Measurements from ENCODE around the gene GIGYF1.

Gene GIGYF1

DNA sequence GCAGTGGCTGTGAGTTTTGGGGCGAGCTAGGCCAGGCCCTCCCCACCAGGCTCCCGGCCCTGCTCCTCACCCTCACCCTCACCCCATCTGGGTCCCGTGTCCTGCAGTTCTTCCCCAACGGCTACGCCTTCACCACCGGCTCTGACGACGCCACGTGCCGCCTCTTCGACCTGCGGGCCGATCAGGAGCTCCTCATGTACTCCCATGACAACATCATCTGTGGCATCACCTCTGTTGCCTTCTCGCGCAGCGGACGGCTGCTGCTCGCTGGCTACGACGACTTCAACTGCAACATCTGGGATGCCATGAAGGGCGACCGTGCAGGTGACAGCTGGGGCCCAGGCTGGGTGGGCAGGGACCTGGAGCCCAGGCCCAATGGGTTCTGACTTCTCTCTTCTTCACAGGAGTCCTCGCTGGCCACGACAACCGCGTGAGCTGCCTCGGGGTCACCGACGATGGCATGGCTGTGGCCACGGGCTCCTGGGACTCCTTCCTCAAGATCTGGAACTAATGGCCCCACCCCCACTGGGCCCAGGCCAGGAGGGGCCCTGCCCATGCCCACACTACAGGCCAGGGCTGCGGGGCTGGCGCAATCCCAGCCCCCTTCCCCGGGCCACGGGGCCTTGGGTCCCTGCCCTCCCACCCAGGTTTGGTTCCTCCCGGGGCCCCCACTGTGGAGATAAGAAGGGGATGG, 15.6 kb downstream of the GIGYF1 start:
- TF ChIP-seq, protein P1, sequence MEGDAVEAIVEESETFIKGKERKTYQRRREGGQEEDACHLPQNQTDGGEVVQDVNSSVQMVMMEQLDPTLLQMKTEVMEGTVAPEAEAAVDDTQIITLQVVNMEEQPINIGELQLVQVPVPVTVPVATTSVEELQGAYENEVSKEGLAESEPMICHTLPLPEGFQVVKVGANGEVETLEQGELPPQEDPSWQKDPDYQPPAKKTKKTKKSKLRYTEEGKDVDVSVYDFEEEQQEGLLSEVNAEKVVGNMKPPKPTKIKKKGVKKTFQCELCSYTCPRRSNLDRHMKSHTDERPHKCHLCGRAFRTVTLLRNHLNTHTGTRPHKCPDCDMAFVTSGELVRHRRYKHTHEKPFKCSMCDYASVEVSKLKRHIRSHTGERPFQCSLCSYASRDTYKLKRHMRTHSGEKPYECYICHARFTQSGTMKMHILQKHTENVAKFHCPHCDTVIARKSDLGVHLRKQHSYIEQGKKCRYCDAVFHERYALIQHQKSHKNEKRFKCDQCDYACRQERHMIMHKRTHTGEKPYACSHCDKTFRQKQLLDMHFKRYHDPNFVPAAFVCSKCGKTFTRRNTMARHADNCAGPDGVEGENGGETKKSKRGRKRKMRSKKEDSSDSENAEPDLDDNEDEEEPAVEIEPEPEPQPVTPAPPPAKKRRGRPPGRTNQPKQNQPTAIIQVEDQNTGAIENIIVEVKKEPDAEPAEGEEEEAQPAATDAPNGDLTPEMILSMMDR (conservative IDR thresholded peaks at IDR 0.05; ENCODE audit: low read depth), result no peak
- CTCF ChIA-PET, result interaction anchor here (0.7 to 0.8 kb wide), 3 partner anchors 11 to 49 kb away, joined by 3 to 4 read pairs (median 4); no protein-coding TSS in a partner anchor
- peak overlapping the region; percentile 92 for H3K27ac ChIP-seq
- DNase-seq (ENCODE audit: low spot score), result no peak
- POLR2A ChIA-PET (ENCODE audit: low non-redundant PET), result interaction anchor here (1.1 kb wide), 1 partner anchor 211 kb away, joined by 3 read pairs; the partner anchor contains the start of gene UFSP1

DNA sequence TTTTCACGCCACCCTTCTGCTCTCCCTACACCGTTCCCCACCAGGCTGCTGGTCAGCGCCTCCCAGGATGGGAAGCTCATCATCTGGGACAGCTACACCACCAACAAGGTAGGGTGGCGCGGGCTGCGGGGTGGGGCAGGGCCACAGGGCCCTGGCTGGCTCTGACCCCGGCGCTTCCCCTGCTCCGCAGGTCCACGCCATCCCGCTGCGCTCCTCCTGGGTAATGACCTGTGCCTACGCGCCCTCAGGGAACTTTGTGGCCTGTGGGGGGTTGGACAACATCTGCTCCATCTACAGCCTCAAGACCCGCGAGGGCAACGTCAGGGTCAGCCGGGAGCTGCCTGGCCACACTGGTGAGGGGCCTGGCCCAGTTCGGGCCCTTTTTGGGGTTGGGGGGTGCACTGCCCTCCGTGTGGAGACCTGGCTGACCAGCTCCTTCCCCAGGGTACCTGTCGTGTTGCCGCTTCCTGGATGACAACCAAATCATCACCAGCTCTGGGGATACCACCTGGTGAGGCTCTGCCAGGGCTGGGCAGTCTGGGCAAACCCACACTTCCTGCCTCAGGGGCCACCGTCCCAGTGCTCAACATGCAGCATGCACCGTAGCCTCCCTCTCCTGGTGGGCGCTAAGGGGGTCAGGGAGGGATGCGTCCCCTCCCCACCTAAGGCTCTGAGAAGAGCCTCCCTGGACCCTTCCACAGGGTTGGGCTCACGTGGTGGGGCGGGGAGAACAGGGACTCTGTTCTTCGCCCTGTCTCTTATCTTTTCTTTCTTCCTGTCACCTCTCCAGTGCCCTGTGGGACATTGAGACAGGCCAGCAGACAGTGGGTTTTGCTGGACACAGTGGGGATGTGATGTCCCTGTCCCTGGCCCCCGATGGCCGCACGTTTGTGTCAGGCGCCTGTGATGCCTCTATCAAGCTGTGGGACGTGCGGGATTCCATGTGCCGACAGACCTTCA, 16.5 kb downstream of the GIGYF1 start:
- ChIA-PET POLR2A (ENCODE audit: low non-redundant PET) (no interaction called here), CTCF (interaction anchor here (0.5 to 0.8 kb wide), 3 partner anchors 12 to 63 kb away, joined by 3 to 5 read pairs (median 4); no protein-coding TSS in a partner anchor)
- TF ChIP-seq, protein P1 (conservative IDR thresholded peaks at IDR 0.05; ENCODE audit: low read depth), result no peak
- no peak for DNase-seq (ENCODE audit: low spot score)
- peak overlapping the region; percentile 92 for H3K27ac ChIP-seq

DNA sequence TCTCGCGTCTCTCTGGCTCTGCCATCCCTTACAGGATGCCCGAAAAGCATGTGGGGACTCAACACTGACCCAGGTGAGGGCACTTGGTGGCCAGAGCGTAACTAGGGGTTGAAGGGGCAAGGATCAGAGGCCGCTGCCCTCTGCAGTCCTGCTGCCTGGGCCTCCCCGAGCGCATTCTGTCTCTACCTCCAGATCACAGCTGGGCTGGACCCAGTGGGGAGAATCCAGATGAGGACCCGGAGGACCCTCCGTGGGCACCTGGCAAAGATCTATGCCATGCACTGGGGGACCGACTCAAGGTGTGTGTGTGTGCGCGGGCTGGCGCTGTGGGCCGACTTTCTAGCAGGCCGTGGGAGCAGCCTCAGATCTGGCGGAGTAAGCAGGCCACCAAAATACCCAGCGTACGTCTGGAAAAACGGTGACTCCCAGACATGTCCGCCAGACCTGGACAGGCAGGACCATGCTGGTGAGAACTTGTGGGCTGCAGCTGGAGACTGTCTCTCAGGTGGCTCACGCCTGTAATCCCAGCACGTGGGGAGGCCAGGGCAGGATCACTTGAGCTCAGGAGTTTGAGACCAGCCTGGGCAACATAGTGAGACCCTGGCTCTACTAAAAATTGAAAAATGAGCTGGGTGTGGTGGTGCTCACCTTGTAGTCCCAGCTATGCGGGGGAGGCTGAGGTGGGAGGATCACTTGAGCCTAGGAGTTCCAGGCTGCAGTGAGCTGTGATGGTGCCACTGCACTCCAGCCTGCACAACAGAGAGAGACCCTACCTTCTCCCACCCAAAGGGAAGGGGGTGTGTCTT, 17.3 kb downstream of the GIGYF1 start:
- ChIA-PET CTCF (interaction anchor here (0.5 kb wide), 1 partner anchor 62 kb away, joined by 5 read pairs; no protein-coding TSS in a partner anchor), POLR2A (ENCODE audit: low non-redundant PET) (no interaction called here)
- TF ChIP-seq, protein P1 (conservative IDR thresholded peaks at IDR 0.05; ENCODE audit: low read depth), result no peak
- H3K27ac ChIP-seq, result peak overlapping the region; percentile 92
- DNase-seq (ENCODE audit: low spot score), result no peak

DNA sequence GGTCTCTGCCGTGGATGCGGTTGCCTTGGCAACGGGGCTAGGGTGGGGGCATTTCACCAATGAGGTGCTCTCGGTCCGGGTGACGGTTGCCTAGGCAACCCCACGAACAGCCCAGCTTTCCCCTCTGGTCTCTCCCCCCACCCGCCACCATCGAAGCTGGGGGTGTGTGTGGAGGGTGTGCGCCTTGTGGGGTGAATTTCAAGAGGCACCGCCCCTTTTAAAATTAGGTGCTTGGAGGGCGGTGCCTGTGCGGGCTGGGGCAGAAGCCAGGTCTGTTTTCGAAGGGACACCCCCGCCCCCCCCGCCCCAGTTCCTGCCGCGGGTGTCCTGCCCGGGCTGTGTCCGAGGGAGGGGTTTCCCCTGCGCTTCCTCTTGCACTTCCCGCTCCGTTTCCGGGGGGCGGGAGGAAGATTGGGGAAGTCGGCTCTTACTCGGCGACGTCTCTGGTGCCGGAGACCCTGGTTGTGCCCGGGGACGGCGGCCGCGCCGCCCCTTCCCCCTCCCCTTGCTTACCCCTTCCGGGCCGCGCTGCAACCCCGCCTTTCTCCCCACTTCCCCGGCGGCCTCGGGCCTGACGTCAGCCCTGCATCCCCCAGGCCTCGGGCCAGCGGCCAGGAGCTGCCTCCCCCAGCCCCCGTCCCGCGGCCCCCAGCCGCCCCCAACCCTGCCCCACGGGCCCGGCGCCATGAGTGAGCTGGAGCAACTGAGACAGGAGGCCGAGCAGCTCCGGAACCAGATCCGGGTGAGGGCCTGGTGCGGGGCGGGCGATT, 18.3 kb downstream of the GIGYF1 start:
- TF ChIP-seq, protein P1 (conservative IDR thresholded peaks at IDR 0.05; ENCODE audit: low read depth), result no peak
- peak; percentile 63 for DNase-seq (ENCODE audit: low spot score)
- CTCF ChIA-PET, result interaction anchor here (0.5 kb wide), 1 partner anchor 551 kb away, joined by 6 read pairs; no protein-coding TSS in a partner anchor
- peak overlapping the region; percentile 92 for H3K27ac ChIP-seq
- POLR2A ChIA-PET (ENCODE audit: low non-redundant PET), result no interaction called here

DNA sequence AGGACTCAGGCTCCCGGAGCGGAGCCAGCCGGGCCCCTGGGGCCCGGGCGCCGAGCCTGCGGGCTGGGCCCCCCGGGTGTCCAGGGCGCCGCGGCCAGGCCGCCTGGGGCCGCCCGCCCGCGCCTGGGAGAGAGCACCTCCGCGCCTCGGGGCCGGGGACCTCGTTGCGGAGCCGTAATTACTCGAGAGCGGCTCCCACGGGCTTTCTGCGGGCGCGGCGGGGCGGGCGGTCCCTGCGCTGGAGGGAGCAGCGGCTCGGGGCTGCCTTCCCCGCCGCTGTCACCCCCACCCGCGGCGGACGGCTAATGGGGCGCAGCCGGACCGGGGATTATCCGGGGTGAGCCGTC, 19.0 kb downstream of the GIGYF1 start:
- DNase-seq (ENCODE audit: low spot score), result no peak
- TF ChIP-seq, protein P1 (conservative IDR thresholded peaks at IDR 0.05; ENCODE audit: low read depth), result no peak
- ChIA-PET POLR2A (ENCODE audit: low non-redundant PET) (interaction anchor here (0.6 kb wide), 1 partner anchor 48 kb away, joined by 3 read pairs; no protein-coding TSS in a partner anchor), CTCF (interaction anchor here (0.8 to 1.1 kb wide), 2 partner anchors 13 to 61 kb away, joined by 3 to 5 read pairs; no protein-coding TSS in a partner anchor)
- peak overlapping the region; percentile 92 for H3K27ac ChIP-seq

Measured in RWPE1 (cell line).